IMR-90 (cell line): Measurements from ENCODE around the gene ALB. TPM values are rescaled to one million over a fixed set of nuclear protein-coding genes. Genes with fewer than 3 reads are reported as not detected.

Experiments used
- ATAC-seq: fragments of 200-7000 bp; cut with Tn5 transposase; 2 replicates; pipeline ENCODE4 v1.9.1; 2020; ENCODE audit warnings: low read depth, mild to moderate bottlenecking, moderate library complexity
- BruUV-seq: library from RNA; stranded (reverse); fragments of 400-500 nt; replicated peaks from 2 replicates; lab custom pipeline; 2021; lab: Mats Ljungman, UMichigan
- CTCF ChIA-PET: fragments of 300-600 bp; formaldehyde crosslinking; extraction: SDS; loops from one replicate; lab custom pipeline; 2021; ENCODE audit warnings: antibody characterized with exemption; lab: Yijun Ruan, JAX
- POLR2A ChIA-PET: fragments of 300-600 bp; sonication (Branson Sonifier 250); formaldehyde crosslinking; loops from one replicate; lab custom pipeline; 2022; ENCODE audit warnings: antibody characterized with exemption; ENCODE audit not compliant: unreplicated experiment; lab: Charles Lee
- DNase-seq: peaks from one replicate; pipeline ENCODE4 v3.0.0; 2013
- H2AFZ ChIP-seq: replicated peaks from 2 replicates; pipeline ENCODE3; 2013; ENCODE audit warnings: low read length, mild to moderate bottlenecking; ENCODE audit not compliant: poor library complexity
- H2AK5ac ChIP-seq: 2 replicates; pipeline ENCODE4 v1.6.1; 2013; ENCODE audit warnings: low read depth, low read length, inconsistent platforms
- H2AK9ac ChIP-seq: replicated peaks from 2 replicates; pipeline ENCODE3; 2013; ENCODE audit warnings: mild to moderate bottlenecking, low read depth, low read length, moderate library complexity; ENCODE audit not compliant: poor library complexity
- H2BK120ac ChIP-seq: 2 replicates; pipeline ENCODE4 v1.6.1; 2013; ENCODE audit warnings: low read depth, low read length, inconsistent platforms
- H2BK15ac ChIP-seq: 3 replicates; pipeline ENCODE4 v1.6.1; 2013; ENCODE audit warnings: low read depth, low read length, inconsistent platforms
- H2BK20ac ChIP-seq: 2 replicates; pipeline ENCODE4 v1.6.1; 2013; ENCODE audit warnings: low read depth, mild to moderate bottlenecking, inconsistent platforms, low read length, moderate library complexity
- H2BK5ac ChIP-seq: 2 replicates; pipeline ENCODE4 v1.6.1; 2013; ENCODE audit warnings: mild to moderate bottlenecking, low read depth, low read length, inconsistent platforms; ENCODE audit not compliant: poor library complexity, severe bottlenecking
- H3K14ac ChIP-seq: replicated peaks from 2 replicates; pipeline ENCODE4 v1.6.1; 2013; ENCODE audit warnings: low read depth, low read length, inconsistent platforms
- H3K18ac ChIP-seq: 2 replicates; pipeline ENCODE4 v1.6.1; 2013; ENCODE audit warnings: low read depth, low read length, control low read depth
- H3K23ac ChIP-seq: 2 replicates; pipeline ENCODE4 v1.6.1; 2013; ENCODE audit warnings: low read depth, low read length, inconsistent platforms
- H3K27ac ChIP-seq: 2 replicates; pipeline ENCODE4 v1.5.1; 2013; ENCODE audit warnings: mild to moderate bottlenecking, control low read depth, low read length; ENCODE audit not compliant: insufficient read depth
- H3K27me3 ChIP-seq: 2 replicates; pipeline ENCODE4 v1.6.1; 2013; ENCODE audit warnings: low read length; ENCODE audit not compliant: control insufficient read depth, insufficient read depth
- H3K36me3 ChIP-seq: 2 replicates; pipeline ENCODE4 v1.6.1; 2013; ENCODE audit warnings: low read length, mixed read lengths; ENCODE audit not compliant: control insufficient read depth, insufficient read depth
- H3K4ac ChIP-seq: 2 replicates; pipeline ENCODE4 v1.6.1; 2013; ENCODE audit warnings: low read depth, low read length, inconsistent platforms
- H3K4me1 ChIP-seq: 2 replicates; pipeline ENCODE4 v1.6.1; 2013; ENCODE audit warnings: low read length, mixed read lengths; ENCODE audit not compliant: control insufficient read depth, insufficient read depth
- H3K4me2 ChIP-seq: 2 replicates; pipeline ENCODE4 v1.6.1; 2013; ENCODE audit warnings: low read depth, mild to moderate bottlenecking, control low read depth, low read length, moderate library complexity
- H3K4me3 ChIP-seq: 2 replicates; pipeline ENCODE4 v1.5.1; 2013; ENCODE audit warnings: low read depth, mild to moderate bottlenecking, control low read depth, low read length, moderate library complexity; ENCODE audit not compliant: insufficient read depth
- H3K56ac ChIP-seq: 2 replicates; pipeline ENCODE4 v1.6.1; 2013; ENCODE audit warnings: low read length, inconsistent platforms; ENCODE audit not compliant: insufficient read depth; ENCODE audit errors: extremely low read depth
- H3K79me1 ChIP-seq, 2 experiments: 2 replicates each; pipeline ENCODE4 v1.6.1; 2013; ENCODE audit warnings: low read length in 2 of 2, inconsistent platforms in 1 of 2, low read depth in 1 of 2
- H3K9ac ChIP-seq: 2 replicates; pipeline ENCODE4 v1.6.1; 2013; ENCODE audit warnings: low read depth, low read length, control low read depth
- H3K9me1 ChIP-seq: 2 replicates; pipeline ENCODE4 v1.6.1; 2013; ENCODE audit warnings: low read length, inconsistent platforms; ENCODE audit not compliant: insufficient read depth
- H3K9me3 ChIP-seq: 2 replicates; pipeline ENCODE4 v1.6.1; 2013; ENCODE audit warnings: low read length; ENCODE audit not compliant: control insufficient read depth, insufficient read depth
- H4K20me1 ChIP-seq: 2 replicates; pipeline ENCODE4 v1.6.1; 2013; ENCODE audit warnings: low read length, inconsistent platforms; ENCODE audit not compliant: insufficient read depth
- H4K5ac ChIP-seq: 2 replicates; pipeline ENCODE4 v1.6.1; 2013; ENCODE audit warnings: mild to moderate bottlenecking, low read depth, low read length, control low read depth
- H4K8ac ChIP-seq, 2 experiments: 2 replicates each; pipeline ENCODE4 v1.6.1; 2013; ENCODE audit warnings: low read depth in 2 of 2, low read length in 2 of 2, control low read depth in 1 of 2, inconsistent platforms in 1 of 2
- H4K91ac ChIP-seq: 2 replicates; pipeline ENCODE4 v1.6.1; 2013; ENCODE audit warnings: low read depth, low read length, inconsistent platforms; ENCODE audit not compliant: insufficient read depth
- MAZ ChIP-seq: IDR thresholded peaks from 2 replicates; pipeline ENCODE4 v1.6.1; 2012; ENCODE audit warnings: low read depth, mild to moderate bottlenecking, low read length, improper control_type of control experiment, moderate library complexity, borderline replicate concordance
- MXI1 ChIP-seq: IDR thresholded peaks from 2 replicates; pipeline ENCODE4 v1.6.1; 2012; ENCODE audit warnings: low read depth, mild to moderate bottlenecking, low read length, moderate library complexity, borderline replicate concordance
- NFE2L2 ChIP-seq: fragments of 150-350 bp; IDR thresholded peaks from 2 replicates; pipeline ENCODE4 v1.6.1; 2016; ENCODE audit warnings: low read depth, mild to moderate bottlenecking, low read length
- RAD21 ChIP-seq: IDR thresholded peaks from 2 replicates; pipeline ENCODE4 v1.6.1; 2012; ENCODE audit warnings: low read length, improper control_type of control experiment
- RFX5 ChIP-seq: IDR thresholded peaks from 2 replicates; pipeline ENCODE4 v1.8.0; 2012; ENCODE audit warnings: low read depth, mild to moderate bottlenecking, low read length, moderate library complexity
- WGBS, 2 experiments: methylation state at CpG; one replicate each; pipeline versions ENCODE4 v1.1.5 to v1.1.7; 2013; ENCODE audit warnings: missing lambda C conversion rate in 2 of 2; ENCODE audit not compliant: insufficient read length in 1 of 2; ENCODE audit errors: extremely low coverage in 2 of 2; 5-methylcytosine and 5-hydroxymethylcytosine counted together
- dilution Hi-C: fragments of 300-500 bp; cut with HindIII; formaldehyde crosslinking; loops from one replicate; pipeline ENCODE4 v1.14.3; 2018; ENCODE audit warnings: low sequenced_read_pairs; ENCODE audit not compliant: unreplicated experiment
- in situ Hi-C: fragments of 300-500 bp; cut with MboI; formaldehyde crosslinking; loops from 3 replicates; pipeline ENCODE4 v1.14.3; 2019; ENCODE audit warnings: low sequenced_read_pairs, inconsistent platforms, mixed read lengths
- intact Hi-C: fragments of 100-400 bp; cut with micrococcal nuclease; formaldehyde crosslinking; loops from 2 replicates; pipeline ENCODE4 v1.10.0; 2022
- polyA plus RNA-seq, 3 experiments: library from polyadenylated mRNA; depleted of rRNA; stranded (reverse); fragments of >200 nt; gene quantifications; 2 replicates each; pipeline ENCODE4 v1.2.3, GENCODE V29; 2012; ENCODE audit warnings: low replicate concordance in 1 of 3
- total RNA-seq: library from RNA; depleted of rRNA; stranded (reverse); fragments of >200 nt; gene quantifications from 2 replicates; pipeline ENCODE4 v1.2.3, GENCODE V29; 2012
- TF ChIP-seq, protein P1 (sequence below): fragments of 150-350 bp; IDR thresholded peaks from 2 replicates; pipeline ENCODE4 v1.6.1; 2016; ENCODE audit warnings: low read depth, mild to moderate bottlenecking, low read length, moderate library complexity, borderline replicate concordance
- TF ChIP-seq, protein P2 (sequence below): fragments of 150-350 bp; IDR thresholded peaks from 2 replicates; pipeline ENCODE4 v1.6.1; 2017; ENCODE audit warnings: mild to moderate bottlenecking, antibody characterized with exemption, low read length, low read depth

The ALB gene
- total and polyA plus RNA-seq, 2 of the 4 experiments (the other 2 are of a cell fraction) = not detected

DNA sequence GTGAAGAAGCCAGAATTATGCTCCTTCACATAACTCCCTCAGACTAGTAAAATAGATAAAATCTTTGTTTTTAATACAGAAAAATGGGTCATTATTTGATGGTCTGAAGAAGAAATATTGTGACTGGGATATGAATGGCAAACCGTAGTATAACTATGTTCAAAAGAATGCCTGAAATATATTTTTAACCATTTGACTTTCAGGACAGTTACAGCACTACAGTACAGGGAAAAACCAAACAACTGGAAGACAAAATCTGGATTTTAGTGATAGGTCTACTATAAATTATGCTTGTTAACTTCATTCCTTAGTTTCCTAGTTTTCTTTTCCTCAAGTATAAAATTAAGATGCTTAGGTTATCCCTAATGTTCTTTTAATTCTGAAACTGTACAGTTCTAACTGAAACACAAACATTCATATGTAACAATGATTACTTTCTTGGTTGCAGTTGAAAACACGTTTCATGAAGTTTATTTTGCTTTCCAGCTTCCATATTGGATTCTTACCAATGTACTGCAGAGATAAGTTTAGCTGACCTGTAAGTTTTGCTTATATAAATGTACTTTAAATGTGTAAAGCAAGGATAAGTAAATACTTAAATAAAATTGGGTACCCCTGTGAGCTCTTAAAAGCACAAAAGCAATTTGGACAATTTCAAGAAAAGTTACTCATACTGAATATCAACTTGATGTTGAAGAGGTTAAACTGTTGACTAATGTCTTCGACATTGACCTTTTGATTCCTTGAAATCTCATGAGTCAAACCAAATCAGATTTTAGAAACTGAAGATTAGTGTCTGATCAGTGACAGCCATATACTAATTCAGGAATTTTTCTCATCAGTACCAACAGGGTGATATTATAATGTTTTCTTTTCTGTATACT lies 32.8 kb downstream of the ALB start:
- in situ Hi-C loops = no loop called here
- Histone ChIP-seq H3K27ac (no peak overlapping the region), H3K9me1 (no peaks in the 10 kb centered on the region), H3K4me3 (no peak overlapping the region), H3K9me3 (no peaks in the 10 kb centered on the region), H2BK20ac (no peak overlapping the region), H4K8ac (no peak overlapping the region), H3K4me1 (no peaks in the 10 kb centered on the region), H2BK15ac (no peak overlapping the region), H2AFZ (no peak overlapping the region), H3K79me1 (no peaks in the 10 kb centered on the region), H3K9ac (no peak overlapping the region), H2BK120ac (no peak overlapping the region), H3K36me3 (no peaks in the 10 kb centered on the region), H3K4me2 (no peak overlapping the region), H2AK5ac (no peak overlapping the region), H2BK5ac (no peak overlapping the region), H2AK9ac (no peak overlapping the region), H4K5ac (no peak overlapping the region), H3K18ac (no peak overlapping the region), H3K56ac (no peak overlapping the region), H4K20me1 (no peaks in the 10 kb centered on the region), H3K23ac (no peak overlapping the region), H3K4ac (no peak overlapping the region), H3K27me3 (peaks cover 2% of the 10 kb centered on the region; the same call in 1 of the 2 replicates), H4K91ac (no peak overlapping the region), H3K14ac (no peak overlapping the region)
- ChIA-PET POLR2A (no interaction called here), CTCF (interaction anchor here (1.4 kb wide), 1 partner anchor 9 kb away, joined by 5 read pairs; no protein-coding TSS in a partner anchor)
- intact Hi-C loops = no loop called here
- no peak for TF ChIP-seq RAD21
- TF ChIP-seq MXI1 = no peak
- no peak for TF ChIP-seq NFE2L2
- TF ChIP-seq, protein P1, sequence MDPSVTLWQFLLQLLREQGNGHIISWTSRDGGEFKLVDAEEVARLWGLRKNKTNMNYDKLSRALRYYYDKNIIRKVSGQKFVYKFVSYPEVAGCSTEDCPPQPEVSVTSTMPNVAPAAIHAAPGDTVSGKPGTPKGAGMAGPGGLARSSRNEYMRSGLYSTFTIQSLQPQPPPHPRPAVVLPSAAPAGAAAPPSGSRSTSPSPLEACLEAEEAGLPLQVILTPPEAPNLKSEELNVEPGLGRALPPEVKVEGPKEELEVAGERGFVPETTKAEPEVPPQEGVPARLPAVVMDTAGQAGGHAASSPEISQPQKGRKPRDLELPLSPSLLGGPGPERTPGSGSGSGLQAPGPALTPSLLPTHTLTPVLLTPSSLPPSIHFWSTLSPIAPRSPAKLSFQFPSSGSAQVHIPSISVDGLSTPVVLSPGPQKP = no peak
- TF ChIP-seq, protein P2, sequence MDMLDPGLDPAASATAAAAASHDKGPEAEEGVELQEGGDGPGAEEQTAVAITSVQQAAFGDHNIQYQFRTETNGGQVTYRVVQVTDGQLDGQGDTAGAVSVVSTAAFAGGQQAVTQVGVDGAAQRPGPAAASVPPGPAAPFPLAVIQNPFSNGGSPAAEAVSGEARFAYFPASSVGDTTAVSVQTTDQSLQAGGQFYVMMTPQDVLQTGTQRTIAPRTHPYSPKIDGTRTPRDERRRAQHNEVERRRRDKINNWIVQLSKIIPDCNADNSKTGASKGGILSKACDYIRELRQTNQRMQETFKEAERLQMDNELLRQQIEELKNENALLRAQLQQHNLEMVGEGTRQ = no peak
- TF ChIP-seq RFX5 = no peak
- TF ChIP-seq MAZ = no peak
- no CpG with 5 or more reads among the region's 3 CpGs for WGBS, 2 experiments
- BruUV-seq = no TSS peak
- dilution Hi-C loops = no loop called here
- DNase-seq (no peak), ATAC-seq (no peak)
